ENCODE measurements around the gene SPTSSB. TPM values are rescaled to one million over a fixed set of nuclear protein-coding genes. Genes with fewer than 3 reads are reported as not detected.

SPTSSB gene
- polyA plus RNA-seq, 1 donor from 2014 or later: not detected

GRCh38 chr3:161358488-161358887 lies 12.8 kb downstream of the SPTSSB start:
- no peaks in the 10 kb centered on the region for H3K4me1 Mint-ChIP-seq
- H3K27me3 Mint-ChIP-seq: peaks cover 8% of the 10 kb centered on the region
- peaks cover 2% of the 10 kb centered on the region for H3K36me3 Mint-ChIP-seq
- no peak overlapping the region for H3K4me3 Mint-ChIP-seq
- H3K27ac Mint-ChIP-seq: no peak overlapping the region
- H3K9me3 Mint-ChIP-seq: no peaks in the 10 kb centered on the region

GRCh38 chr3:161356287-161356686 lies 15.0 kb downstream of the SPTSSB start:
- H3K27me3 Mint-ChIP-seq: peaks cover 13% of the 10 kb centered on the region
- no peak overlapping the region for H3K27ac Mint-ChIP-seq
- no peaks in the 10 kb centered on the region for H3K4me1 Mint-ChIP-seq
- H3K4me3 Mint-ChIP-seq: no peak overlapping the region
- H3K9me3 Mint-ChIP-seq: no peaks in the 10 kb centered on the region
- H3K36me3 Mint-ChIP-seq: peaks cover 2% of the 10 kb centered on the region

- Mint-ChIP-seq H3K9me3 (no peaks in the 10 kb centered on the region), H3K4me1 (no peaks in the 10 kb centered on the region), H3K4me3 (no peak overlapping the region), H3K36me3 (no peaks in the 10 kb centered on the region), H3K27me3 (peaks cover 13% of the 10 kb centered on the region), H3K27ac (no peak overlapping the region)
Measured at GRCh38 chr3:161355508-161355907, 15.8 kb downstream of the SPTSSB start.

GRCh38 chr3:161354554-161354953 lies 16.8 kb downstream of the SPTSSB start:
- no peak overlapping the region for H3K4me3 Mint-ChIP-seq
- no peaks in the 10 kb centered on the region for H3K36me3 Mint-ChIP-seq
- H3K27me3 Mint-ChIP-seq: peaks cover 11% of the 10 kb centered on the region
- peaks cover 0 to 3% (median 0%) of the 10 kb centered on the region in 3 donors for H3K4me1 Mint-ChIP-seq
- H3K9me3 Mint-ChIP-seq: no peaks in the 10 kb centered on the region
- H3K27ac Mint-ChIP-seq: no peak overlapping the region

- Mint-ChIP-seq H3K36me3 (no peaks in the 10 kb centered on the region), H3K27me3 (peaks cover 12% of the 10 kb centered on the region), H3K27ac (peak overlapping the region in 1 of 3 donors; percentile 26), H3K4me3 (no peak overlapping the region), H3K4me1 (peaks cover 0 to 3% (median 0%) of the 10 kb centered on the region in 3 donors), H3K9me3 (no peaks in the 10 kb centered on the region)
Measured at GRCh38 chr3:161351330-161351729, 20.0 kb downstream of the SPTSSB start.

- H3K4me1 Mint-ChIP-seq: peaks cover 0 to 3% (median 0%) of the 10 kb centered on the region in 3 donors
- peaks cover 12% of the 10 kb centered on the region for H3K27me3 Mint-ChIP-seq
- H3K36me3 Mint-ChIP-seq: no peaks in the 10 kb centered on the region
- H3K4me3 Mint-ChIP-seq: no peak overlapping the region
- H3K9me3 Mint-ChIP-seq: no peaks in the 10 kb centered on the region
- H3K27ac Mint-ChIP-seq: peak overlapping the region in 1 of 3 donors; percentile 26
Measured at GRCh38 chr3:161350916-161351315, 20.4 kb downstream of the SPTSSB start.

- H3K4me3 Mint-ChIP-seq: no peak overlapping the region
- H3K9me3 Mint-ChIP-seq: no peaks in the 10 kb centered on the region
- peaks cover 0 to 3% (median 0%) of the 10 kb centered on the region in 3 donors for H3K4me1 Mint-ChIP-seq
- H3K27me3 Mint-ChIP-seq: peaks cover 9% of the 10 kb centered on the region
- no peaks in the 10 kb centered on the region for H3K36me3 Mint-ChIP-seq
- H3K27ac Mint-ChIP-seq: no peak overlapping the region
Measured at GRCh38 chr3:161349529-161350312, 21.6 kb downstream of the SPTSSB start.

GRCh38 chr3:161348796-161349400 lies 22.4 kb downstream of the SPTSSB start:
- Mint-ChIP-seq H3K36me3 (no peaks in the 10 kb centered on the region), H3K27ac (no peak overlapping the region), H3K9me3 (no peaks in the 10 kb centered on the region), H3K4me1 (peaks cover 0 to 3% (median 0%) of the 10 kb centered on the region in 3 donors), H3K4me3 (no peak overlapping the region), H3K27me3 (peaks cover 9% of the 10 kb centered on the region)

- Mint-ChIP-seq H3K27ac (no peak overlapping the region), H3K9me3 (no peaks in the 10 kb centered on the region), H3K36me3 (no peaks in the 10 kb centered on the region), H3K4me3 (no peak overlapping the region), H3K27me3 (peaks cover 7% of the 10 kb centered on the region), H3K4me1 (peaks cover 0 to 3% (median 0%) of the 10 kb centered on the region in 3 donors)
Measured at GRCh38 chr3:161347726-161348125, 23.6 kb downstream of the SPTSSB start.

- Mint-ChIP-seq H3K27ac (no peak overlapping the region), H3K36me3 (no peaks in the 10 kb centered on the region), H3K4me3 (no peak overlapping the region), H3K4me1 (peaks cover 0 to 3% (median 0%) of the 10 kb centered on the region in 3 donors), H3K9me3 (no peaks in the 10 kb centered on the region), H3K27me3 (peaks cover 7% of the 10 kb centered on the region)
Measured at GRCh38 chr3:161345023-161345422, 26.3 kb downstream of the SPTSSB start.

GRCh38 chr3:161343986-161344385 lies 27.3 kb downstream of the SPTSSB start:
- Mint-ChIP-seq H3K27me3 (peaks cover 9% of the 10 kb centered on the region), H3K9me3 (no peaks in the 10 kb centered on the region), H3K4me3 (no peak overlapping the region), H3K27ac (no peak overlapping the region), H3K4me1 (no peaks in the 10 kb centered on the region), H3K36me3 (no peaks in the 10 kb centered on the region)

GRCh38 chr3:161343540-161343939 lies 27.8 kb downstream of the SPTSSB start:
- H3K4me1 Mint-ChIP-seq: no peaks in the 10 kb centered on the region
- H3K27ac Mint-ChIP-seq: no peak overlapping the region
- no peaks in the 10 kb centered on the region for H3K36me3 Mint-ChIP-seq
- no peaks in the 10 kb centered on the region for H3K9me3 Mint-ChIP-seq
- no peak overlapping the region for H3K4me3 Mint-ChIP-seq
- peaks cover 9% of the 10 kb centered on the region for H3K27me3 Mint-ChIP-seq

GRCh38 chr3:161342629-161343028 lies 28.7 kb downstream of the SPTSSB start:
- Mint-ChIP-seq H3K27me3 (peaks cover 8% of the 10 kb centered on the region), H3K9me3 (no peaks in the 10 kb centered on the region), H3K27ac (no peak overlapping the region), H3K4me1 (no peaks in the 10 kb centered on the region), H3K4me3 (no peak overlapping the region), H3K36me3 (no peaks in the 10 kb centered on the region)

- no peak overlapping the region for H3K27ac Mint-ChIP-seq
- H3K4me3 Mint-ChIP-seq: no peak overlapping the region
- H3K4me1 Mint-ChIP-seq: no peaks in the 10 kb centered on the region
- H3K9me3 Mint-ChIP-seq: no peaks in the 10 kb centered on the region
- peaks cover 10% of the 10 kb centered on the region for H3K27me3 Mint-ChIP-seq
- H3K36me3 Mint-ChIP-seq: no peaks in the 10 kb centered on the region
Measured at GRCh38 chr3:161339517-161340500, 31.5 kb downstream of the SPTSSB start.

- no peaks in the 10 kb centered on the region for H3K9me3 Mint-ChIP-seq
- no peaks in the 10 kb centered on the region for H3K4me1 Mint-ChIP-seq
- H3K27ac Mint-ChIP-seq: no peak overlapping the region
- peaks cover 10% of the 10 kb centered on the region for H3K27me3 Mint-ChIP-seq
- H3K4me3 Mint-ChIP-seq: no peak overlapping the region
- H3K36me3 Mint-ChIP-seq: no peaks in the 10 kb centered on the region
Measured at GRCh38 chr3:161337311-161337710, 34.0 kb downstream of the SPTSSB start.
